ENCODE results near the gene CYBRD1. TPM values are rescaled to one million over a fixed set of nuclear protein-coding genes. Genes with fewer than 3 reads are reported as not detected.

The CYBRD1 gene
- total and polyA plus RNA-seq, 2 donors (not counting 1 experiment from before 2014, with no cell fraction given) = 227 to 250 TPM

GRCh38 chr2:171540437-171540836 is 18.2 kb downstream of the CYBRD1 start:
- Histone ChIP-seq H3K79me2 (ENCODE audit: control insufficient read depth, insufficient read depth, low read length) (peaks cover 8% of the 10 kb centered on the region), H2AFZ (ENCODE audit: low read length) (no peak overlapping the region), H3K9ac (ENCODE audit: insufficient read depth, low read length) (no peak overlapping the region), H3K27me3 (ENCODE audit: control insufficient read depth, insufficient read depth, low read length) (no peaks in the 10 kb centered on the region), H4K20me1 (ENCODE audit: control insufficient read depth, extremely low read depth, insufficient read depth, low read length) (no peaks in the 10 kb centered on the region), H3K4me1 (ENCODE audit: control insufficient read depth, extremely low read depth, insufficient read depth, low read length) (peaks cover 2% of the 10 kb centered on the region), H3K4me3 (replicated peaks in 1 of 4; ENCODE audit: control extremely low read depth in 1 of 4, insufficient read depth in 1 of 4, low read depth in 3 of 4, low read length in 4 of 4) (no peak overlapping the region), H3K4me2 (ENCODE audit: extremely low read depth, insufficient read depth, low read length) (no peak overlapping the region), H3K27ac (ENCODE audit: insufficient read depth, low read length) (no peak overlapping the region), H3K9me3 (ENCODE audit: control insufficient read depth, insufficient read depth, low read depth, low read length) (no peaks in the 10 kb centered on the region), H3K36me3 (ENCODE audit: control insufficient read depth, insufficient read depth, low read length) (peaks cover 4% of the 10 kb centered on the region)
- no peak for TF ChIP-seq CTCF (conservative IDR thresholded peaks at IDR 0.05 in 1 of 2, IDR thresholded peaks at IDR 0.05 in 1 of 2; ENCODE audit: low read depth in 1 of 2, low read length in 2 of 2)
- TF ChIP-seq EZH2 (IDR thresholded peaks at IDR 0.05; ENCODE audit: low read length, missing control alignments) = no peak
- no peak for DNase-seq (ENCODE audit: low read depth in 2 of 2)

GRCh38 chr2:171541202-171541887 is 19.1 kb downstream of the CYBRD1 start:
- Histone ChIP-seq H3K4me2 (ENCODE audit: extremely low read depth, insufficient read depth, low read length) (no peak overlapping the region), H3K9me3 (ENCODE audit: control insufficient read depth, insufficient read depth, low read depth, low read length) (no peaks in the 10 kb centered on the region), H4K20me1 (ENCODE audit: control insufficient read depth, extremely low read depth, insufficient read depth, low read length) (no peaks in the 10 kb centered on the region), H3K79me2 (ENCODE audit: control insufficient read depth, insufficient read depth, low read length) (peaks cover 3% of the 10 kb centered on the region), H3K4me3 (replicated peaks in 1 of 4; ENCODE audit: control extremely low read depth in 1 of 4, insufficient read depth in 1 of 4, low read depth in 3 of 4, low read length in 4 of 4) (no peak overlapping the region), H2AFZ (ENCODE audit: low read length) (no peak overlapping the region), H3K27ac (ENCODE audit: insufficient read depth, low read length) (no peak overlapping the region), H3K4me1 (ENCODE audit: control insufficient read depth, extremely low read depth, insufficient read depth, low read length) (peaks cover 2% of the 10 kb centered on the region), H3K9ac (ENCODE audit: insufficient read depth, low read length) (no peak overlapping the region), H3K27me3 (ENCODE audit: control insufficient read depth, insufficient read depth, low read length) (no peaks in the 10 kb centered on the region), H3K36me3 (ENCODE audit: control insufficient read depth, insufficient read depth, low read length) (peaks cover 4% of the 10 kb centered on the region)
- TF ChIP-seq CTCF (conservative IDR thresholded peaks at IDR 0.05 in 1 of 2, IDR thresholded peaks at IDR 0.05 in 1 of 2; ENCODE audit: low read depth in 1 of 2, low read length in 2 of 2) (peak; percentile 38 to 42), EZH2 (IDR thresholded peaks at IDR 0.05; ENCODE audit: low read length, missing control alignments) (no peak)
- DNase-seq (ENCODE audit: low read depth in 2 of 2) = no peak

- Histone ChIP-seq H3K9me3 (ENCODE audit: control insufficient read depth, insufficient read depth, low read depth, low read length) (no peaks in the 10 kb centered on the region), H3K4me1 (ENCODE audit: control insufficient read depth, extremely low read depth, insufficient read depth, low read length) (no peaks in the 10 kb centered on the region), H3K36me3 (ENCODE audit: control insufficient read depth, insufficient read depth, low read length) (peaks cover 6% of the 10 kb centered on the region), H4K20me1 (ENCODE audit: control insufficient read depth, extremely low read depth, insufficient read depth, low read length) (no peaks in the 10 kb centered on the region), H3K79me2 (ENCODE audit: control insufficient read depth, insufficient read depth, low read length) (no peaks in the 10 kb centered on the region), H3K27me3 (ENCODE audit: control insufficient read depth, insufficient read depth, low read length) (no peaks in the 10 kb centered on the region), H3K4me3 (replicated peaks in 1 of 4; ENCODE audit: control extremely low read depth in 1 of 4, insufficient read depth in 1 of 4, low read depth in 3 of 4, low read length in 4 of 4) (no peak overlapping the region), H2AFZ (ENCODE audit: low read length) (no peak overlapping the region), H3K9ac (ENCODE audit: insufficient read depth, low read length) (no peak overlapping the region), H3K4me2 (ENCODE audit: extremely low read depth, insufficient read depth, low read length) (no peak overlapping the region), H3K27ac (ENCODE audit: insufficient read depth, low read length) (no peak overlapping the region)
- no peak for DNase-seq (ENCODE audit: low read depth in 2 of 2)
- TF ChIP-seq CTCF (conservative IDR thresholded peaks at IDR 0.05 in 1 of 2, IDR thresholded peaks at IDR 0.05 in 1 of 2; ENCODE audit: low read depth in 1 of 2, low read length in 2 of 2) = no peak
- TF ChIP-seq EZH2 (IDR thresholded peaks at IDR 0.05; ENCODE audit: low read length, missing control alignments) = no peak
These were observed 22.8 kb downstream of the CYBRD1 start for GRCh38 chr2:171545086-171545485.
